ENCODE results near the gene PLEK. TPM values are rescaled to one million over a fixed set of nuclear protein-coding genes. Genes with fewer than 3 reads are reported as not detected.
"Not testable (repeated sequence)": the region's sequence is repeated elsewhere in the genome, so short reads cannot be mapped to it uniquely, and the experiment has no call there.

The PLEK gene
- polyA plus RNA-seq, 2 of the 4 experiments (the other 2 are of a cell fraction), result 0.04 TPM; not detected in 1

DNA sequence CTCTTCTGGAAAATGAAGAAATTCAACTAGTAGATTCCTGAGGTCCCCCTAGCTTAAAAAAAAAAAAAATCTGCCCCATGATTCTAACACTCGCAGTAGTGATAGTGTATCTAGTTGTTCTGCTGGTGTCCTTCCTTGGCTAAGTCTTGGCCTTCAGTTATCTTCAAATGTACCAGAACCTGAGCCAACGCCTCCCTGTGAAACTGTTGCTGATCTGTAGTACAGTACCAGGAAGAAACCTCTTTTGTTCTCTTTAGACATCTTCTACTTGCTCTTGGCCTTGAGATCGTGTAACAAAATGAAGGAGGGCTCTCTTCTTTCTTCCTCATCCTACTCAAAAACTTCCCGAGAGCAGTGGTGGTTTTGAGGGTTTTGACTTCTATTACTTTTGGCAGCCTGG lies 31.0 kb downstream of the PLEK start:
- ChIA-PET CTCF (interaction anchor here (1.1 kb wide), 1 partner anchor 28 kb away, joined by 3 read pairs; no protein-coding TSS in a partner anchor), POLR2A (no interaction called here)
- FAIRE-seq, result no peak
- no peak for ATAC-seq
- no peaks in the 10 kb centered on the region for H3K9me3 ChIP-seq
- TF ChIP-seq FOXS1 (CRISPR knock-in tag; IDR thresholded peaks at IDR 0.05) (no peak), EP300 (IDR thresholded peaks at IDR 0.05) (no peak), POLR2A (IDR thresholded peaks at IDR 0.05; ENCODE audit: low read length) (no peak)
- WGBS (ENCODE audit: missing lambda C conversion rate), result 43% methylated on average over 4 of the region's 4 CpGs
- H3K4me2 ChIP-seq, result no peak overlapping the region
- H3K4me3 ChIP-seq, result no peak overlapping the region
- no peak overlapping the region for H3K27ac ChIP-seq
- no peaks in the 10 kb centered on the region for H3K4me1 ChIP-seq
- DNase-seq (ENCODE audit: low read depth in 1 of 2, low spot score in 1 of 2), result no peak

DNA sequence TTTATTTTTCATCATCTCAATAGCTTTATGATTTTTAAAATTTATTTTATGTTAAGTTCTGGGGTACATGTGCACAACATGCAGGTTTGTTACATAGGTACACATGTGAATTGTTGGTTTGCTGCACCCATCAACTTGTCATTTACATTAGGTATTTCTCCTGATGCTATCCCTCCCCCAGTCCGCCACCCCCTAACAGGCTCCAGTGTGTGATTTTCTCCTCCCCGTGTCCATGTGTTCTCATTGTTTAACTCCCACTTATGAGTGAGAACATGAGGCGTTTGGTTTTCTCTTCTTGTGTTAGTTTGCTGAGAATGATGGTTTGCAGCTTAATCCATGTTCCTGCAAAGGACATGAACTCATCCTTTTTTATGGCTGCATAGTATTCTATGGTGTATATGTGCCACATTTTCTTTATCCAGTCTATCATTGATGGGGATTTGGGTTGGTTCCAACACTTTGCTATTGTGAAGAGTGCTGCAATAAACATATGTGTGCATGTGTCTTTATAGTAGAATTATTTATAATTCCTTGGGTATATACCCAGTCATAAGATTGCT lies 32.7 kb downstream of the PLEK start:
- ATAC-seq, POLR2A ChIA-PET: not testable (repeated sequence)

DNA sequence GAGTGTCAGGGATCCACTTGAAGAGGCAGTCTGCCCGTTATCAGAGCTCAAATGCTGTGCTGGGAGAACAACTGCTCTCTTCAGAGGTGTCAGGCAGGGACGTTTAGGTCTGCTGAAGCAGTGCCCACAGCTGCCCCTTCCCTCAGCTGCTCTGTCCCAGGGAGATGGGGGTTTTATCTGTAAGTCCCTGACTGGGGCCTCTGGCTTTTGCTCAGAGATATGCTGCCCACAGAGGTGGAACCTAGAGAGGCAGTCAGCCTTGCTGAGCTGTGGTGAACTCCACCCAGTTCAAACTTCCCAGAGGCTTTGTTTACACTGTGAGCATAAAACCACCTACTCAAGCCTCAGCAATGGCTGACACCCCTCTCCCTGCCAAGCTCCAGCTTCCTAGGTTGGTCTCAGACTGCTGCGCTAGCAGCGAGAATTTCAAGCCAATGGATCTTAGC lies 38.1 kb downstream of the PLEK start:
- WGBS (ENCODE audit: missing lambda C conversion rate), result 25% methylated on average over 4 of the region's 4 CpGs
- no peaks in the 10 kb centered on the region for H3K4me1 ChIP-seq

More for the DNA sequence above, 32.7 kb downstream of the PLEK start:
- CTCF ChIA-PET, result interaction anchor here (1.8 kb wide), 1 partner anchor 43 kb away, joined by 3 read pairs; no protein-coding TSS in a partner anchor
- not testable (repeated sequence) for FAIRE-seq; H3K4me2 ChIP-seq; H3K4me1 ChIP-seq; H3K27ac ChIP-seq; H3K4me3 ChIP-seq; DNase-seq (ENCODE audit: low read depth in 1 of 2, low spot score in 1 of 2); H3K9me3 ChIP-seq
- WGBS (ENCODE audit: missing lambda C conversion rate), result 48% methylated on average over 3 of the region's 3 CpGs

DNA sequence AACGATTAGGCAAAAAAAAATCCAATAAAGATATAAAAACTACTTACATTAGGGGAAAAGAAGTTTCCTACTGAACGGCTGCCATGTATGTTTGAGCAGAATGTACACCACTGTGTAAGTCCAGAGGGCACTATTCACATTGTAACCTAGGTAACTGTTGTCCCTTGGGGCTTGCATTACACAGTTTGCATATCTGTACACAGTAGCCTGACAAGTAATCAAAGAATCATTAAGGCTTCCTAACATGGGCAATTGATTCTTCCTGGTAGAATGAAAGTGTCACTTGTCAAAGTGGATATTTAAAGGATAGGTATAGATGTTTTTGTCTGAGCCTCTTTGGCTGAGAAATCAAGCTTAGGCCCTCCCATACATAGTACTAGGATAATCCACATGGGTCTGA lies 39.1 kb downstream of the PLEK start:
- no peak for DNase-seq (ENCODE audit: low read depth in 1 of 2, low spot score in 1 of 2)
- no peak for FAIRE-seq
- Histone ChIP-seq H3K4me1 (no peaks in the 10 kb centered on the region), H3K9me3 (peaks cover 5% of the 10 kb centered on the region; the same call in 1 of the 3 replicates), H3K4me2 (no peak overlapping the region), H3K27ac (no peak overlapping the region), H3K4me3 (no peak overlapping the region)
- 7% methylated on average over 2 of the region's 2 CpGs for WGBS (ENCODE audit: missing lambda C conversion rate)
- ATAC-seq, result no peak
- TF ChIP-seq HOXA7 (CRISPR knock-in tag; IDR thresholded peaks at IDR 0.05) (no peak), ZC3H11A (IDR thresholded peaks at IDR 0.05) (no peak), ZNF302 (CRISPR knock-in tag; IDR thresholded peaks at IDR 0.05) (no peak), POLR2AphosphoS2 (conservative IDR thresholded peaks at IDR 0.05; ENCODE audit: low read length) (no peak), TFCP2L1 (CRISPR knock-in tag; IDR thresholded peaks at IDR 0.05) (no peak), RARB (CRISPR knock-in tag; IDR thresholded peaks at IDR 0.05) (no peak), NR3C1 (IDR thresholded peaks at IDR 0.05) (no peak), FOSB (CRISPR knock-in tag; IDR thresholded peaks at IDR 0.05) (no peak), FOXS1 (CRISPR knock-in tag; IDR thresholded peaks at IDR 0.05) (no peak)
- TF ChIP-seq, protein P1, sequence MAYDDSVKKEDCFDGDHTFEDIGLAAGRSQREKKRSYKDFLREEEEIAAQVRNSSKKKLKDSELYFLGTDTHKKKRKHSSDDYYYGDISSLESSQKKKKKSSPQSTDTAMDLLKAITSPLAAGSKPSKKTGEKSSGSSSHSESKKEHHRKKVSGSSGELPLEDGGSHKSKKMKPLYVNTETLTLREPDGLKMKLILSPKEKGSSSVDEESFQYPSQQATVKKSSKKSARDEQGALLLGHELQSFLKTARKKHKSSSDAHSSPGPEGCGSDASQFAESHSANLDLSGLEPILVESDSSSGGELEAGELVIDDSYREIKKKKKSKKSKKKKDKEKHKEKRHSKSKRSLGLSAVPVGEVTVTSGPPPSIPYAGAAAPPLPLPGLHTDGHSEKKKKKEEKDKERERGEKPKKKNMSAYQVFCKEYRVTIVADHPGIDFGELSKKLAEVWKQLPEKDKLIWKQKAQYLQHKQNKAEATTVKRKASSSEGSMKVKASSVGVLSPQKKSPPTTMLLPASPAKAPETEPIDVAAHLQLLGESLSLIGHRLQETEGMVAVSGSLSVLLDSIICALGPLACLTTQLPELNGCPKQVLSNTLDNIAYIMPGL (CRISPR knock-in tag; IDR thresholded peaks at IDR 0.05; ENCODE audit: borderline replicate concordance), result no peak
- TF ChIP-seq, protein P2, sequence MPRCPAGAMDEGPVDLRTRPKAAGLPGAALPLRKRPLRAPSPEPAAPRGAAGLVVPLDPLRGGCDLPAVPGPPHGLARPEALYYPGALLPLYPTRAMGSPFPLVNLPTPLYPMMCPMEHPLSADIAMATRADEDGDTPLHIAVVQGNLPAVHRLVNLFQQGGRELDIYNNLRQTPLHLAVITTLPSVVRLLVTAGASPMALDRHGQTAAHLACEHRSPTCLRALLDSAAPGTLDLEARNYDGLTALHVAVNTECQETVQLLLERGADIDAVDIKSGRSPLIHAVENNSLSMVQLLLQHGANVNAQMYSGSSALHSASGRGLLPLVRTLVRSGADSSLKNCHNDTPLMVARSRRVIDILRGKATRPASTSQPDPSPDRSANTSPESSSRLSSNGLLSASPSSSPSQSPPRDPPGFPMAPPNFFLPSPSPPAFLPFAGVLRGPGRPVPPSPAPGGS (IDR thresholded peaks at IDR 0.05), result no peak
- TF ChIP-seq, protein P3, sequence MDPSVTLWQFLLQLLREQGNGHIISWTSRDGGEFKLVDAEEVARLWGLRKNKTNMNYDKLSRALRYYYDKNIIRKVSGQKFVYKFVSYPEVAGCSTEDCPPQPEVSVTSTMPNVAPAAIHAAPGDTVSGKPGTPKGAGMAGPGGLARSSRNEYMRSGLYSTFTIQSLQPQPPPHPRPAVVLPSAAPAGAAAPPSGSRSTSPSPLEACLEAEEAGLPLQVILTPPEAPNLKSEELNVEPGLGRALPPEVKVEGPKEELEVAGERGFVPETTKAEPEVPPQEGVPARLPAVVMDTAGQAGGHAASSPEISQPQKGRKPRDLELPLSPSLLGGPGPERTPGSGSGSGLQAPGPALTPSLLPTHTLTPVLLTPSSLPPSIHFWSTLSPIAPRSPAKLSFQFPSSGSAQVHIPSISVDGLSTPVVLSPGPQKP (IDR thresholded peaks at IDR 0.05; ENCODE audit: low read depth, low read length), result no peak
- TF ChIP-seq, protein P4, sequence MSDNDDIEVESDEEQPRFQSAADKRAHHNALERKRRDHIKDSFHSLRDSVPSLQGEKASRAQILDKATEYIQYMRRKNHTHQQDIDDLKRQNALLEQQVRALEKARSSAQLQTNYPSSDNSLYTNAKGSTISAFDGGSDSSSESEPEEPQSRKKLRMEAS (IDR thresholded peaks at IDR 0.05), result no peak
- ChIA-PET POLR2A (no interaction called here), CTCF (interaction anchor here (0.6 to 1.2 kb wide), 2 partner anchors 16 to 38 kb away, joined by 3 to 4 read pairs; no protein-coding TSS in a partner anchor)

More for the DNA sequence above, 38.1 kb downstream of the PLEK start:
- H3K27ac ChIP-seq, result no peak overlapping the region
- ChIA-PET POLR2A (no interaction called here), CTCF (interaction anchor here (1.2 to 1.3 kb wide), 2 partner anchors 8 to 15 kb away, joined by 3 to 4 read pairs; no protein-coding TSS in a partner anchor)
- FAIRE-seq, result no peak
- peaks cover 5% of the 10 kb centered on the region; the same call in 1 of the 3 replicates for H3K9me3 ChIP-seq
- no peak for ATAC-seq
- no peak overlapping the region for H3K4me3 ChIP-seq
- no peak for TF ChIP-seq EHF (CRISPR knock-in tag; IDR thresholded peaks at IDR 0.05)
- no peak overlapping the region for H3K4me2 ChIP-seq
- no peak for DNase-seq (ENCODE audit: low read depth in 1 of 2, low spot score in 1 of 2)

Measured in A549 (cell line).